ENCODE data around the gene RABGAP1. TPM values are rescaled to one million over a fixed set of nuclear protein-coding genes. Genes with fewer than 3 reads are reported as not detected.

The RABGAP1 gene
- total RNA-seq, 1 experiment from 2014 or later: 95.8 TPM

DNA sequence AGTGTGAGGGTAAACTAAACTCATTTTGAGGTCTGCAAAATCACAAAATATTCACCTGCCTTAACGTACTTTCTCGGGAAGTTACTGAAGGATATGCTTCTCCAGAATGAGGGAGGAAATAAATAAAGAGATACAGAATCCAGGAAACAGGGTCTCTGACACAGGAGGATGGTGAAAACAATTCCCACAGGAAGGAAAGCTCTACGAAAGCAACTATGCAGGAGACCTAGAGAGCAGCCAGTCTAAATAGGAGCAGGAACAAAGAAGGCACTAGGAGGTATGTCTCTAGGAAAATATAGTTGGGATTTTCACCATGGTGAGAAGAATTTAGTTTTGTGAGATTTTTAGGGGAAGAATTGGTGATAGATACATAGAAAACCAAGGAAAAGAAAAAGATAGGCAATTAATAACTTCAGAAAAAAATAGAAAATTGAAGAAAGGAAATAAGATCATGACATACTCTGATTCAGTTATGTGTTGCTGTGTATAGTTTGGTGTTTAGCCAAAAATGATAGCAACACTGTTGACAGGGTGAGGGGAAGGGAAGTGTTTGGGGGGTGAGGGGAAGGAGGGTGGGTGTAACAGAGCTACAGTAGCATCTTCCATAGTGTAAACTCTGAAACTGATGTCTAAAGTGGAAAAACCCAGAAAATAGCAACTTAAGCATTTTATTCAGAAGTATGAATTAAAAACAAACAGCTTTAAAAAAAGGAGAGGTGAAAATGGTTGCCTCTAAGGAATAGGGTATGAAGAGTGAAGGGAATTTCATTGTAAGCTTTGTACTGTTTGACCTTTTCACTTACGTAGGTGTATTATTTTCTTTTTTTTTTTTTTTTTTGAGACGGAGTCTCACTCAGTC, 102.5 kb downstream of the RABGAP1 start:
- no TSS peak for BruUV-seq (replicated peaks)
- no peaks in the 10 kb centered on the region for H3K9me3 ChIP-seq (ENCODE audit: insufficient read depth, low read depth)
- intact Hi-C loops (cut with micrococcal nuclease; ENCODE audit: unreplicated experiment): no loop called here
- H3K36me3 ChIP-seq (ENCODE audit: low read depth): peaks cover 2% of the 10 kb centered on the region; the same call in 1 of the 2 replicates
- TF ChIP-seq EZH2 (IDR thresholded peaks at IDR 0.05; ENCODE audit: low read depth): no peak
- no peaks in the 10 kb centered on the region for H3K79me2 ChIP-seq (ENCODE audit: low read depth)
- CTCF ChIA-PET: interaction anchor here (0.6 kb wide), 1 partner anchor 1277 kb away, joined by 3 read pairs; no protein-coding TSS in a partner anchor
- no peaks in the 10 kb centered on the region for H3K9me2 ChIP-seq (ENCODE audit: insufficient read depth)
- no peaks in the 10 kb centered on the region; the same call in 1 of the 2 replicates for H3F3A ChIP-seq (ENCODE audit: insufficient read depth, low read depth)
- H3K27me3 ChIP-seq (ENCODE audit: insufficient read depth, low read depth): no peaks in the 10 kb centered on the region
- no peaks in the 10 kb centered on the region; the same call in 1 of the 2 replicates for H4K20me1 ChIP-seq (ENCODE audit: insufficient read depth)
- POLR2A ChIA-PET (ENCODE audit: unreplicated experiment): no interaction called here
- DNase-seq: no peak
- no peak overlapping the region for H3K4me3 ChIP-seq
- no peak overlapping the region for H2AFZ ChIP-seq
- H3K27ac ChIP-seq: no peak overlapping the region
- H3K4me2 ChIP-seq: no peak overlapping the region
- no peaks in the 10 kb centered on the region for H3K4me1 ChIP-seq (replicated peaks; ENCODE audit: insufficient read depth)

DNA sequence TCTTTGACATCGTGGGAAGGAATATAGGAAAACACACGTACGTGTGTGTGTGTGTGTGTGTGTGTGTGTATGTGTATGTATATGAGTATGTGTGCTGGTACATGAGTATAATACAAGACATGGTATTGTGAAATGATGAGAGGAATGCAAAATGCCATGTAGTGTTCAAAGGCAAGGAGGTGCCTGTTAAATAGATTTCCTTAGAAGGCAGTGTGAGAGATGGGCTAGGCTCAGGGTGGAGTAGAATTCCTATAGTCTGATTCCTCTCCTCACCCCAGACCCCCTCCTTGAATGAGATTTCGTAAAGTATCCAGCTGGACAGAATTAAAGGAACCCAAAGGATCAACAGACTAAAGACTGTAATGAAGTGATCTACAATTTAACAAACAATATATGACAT, 103.8 kb downstream of the RABGAP1 start:
- DNase-seq: no peak
- Histone ChIP-seq H3K9me2 (ENCODE audit: insufficient read depth) (no peaks in the 10 kb centered on the region), H3K4me3 (no peak overlapping the region), H3K4me1 (replicated peaks; ENCODE audit: insufficient read depth) (no peaks in the 10 kb centered on the region), H3K79me2 (ENCODE audit: low read depth) (no peaks in the 10 kb centered on the region), H3K36me3 (ENCODE audit: low read depth) (peaks cover 4% of the 10 kb centered on the region; the same call in 1 of the 2 replicates), H2AFZ (no peak overlapping the region), H3F3A (ENCODE audit: insufficient read depth, low read depth) (no peaks in the 10 kb centered on the region; the same call in 1 of the 2 replicates), H3K4me2 (no peak overlapping the region), H3K27me3 (ENCODE audit: insufficient read depth, low read depth) (no peaks in the 10 kb centered on the region), H3K27ac (no peak overlapping the region), H3K9me3 (ENCODE audit: insufficient read depth, low read depth) (no peaks in the 10 kb centered on the region), H4K20me1 (ENCODE audit: insufficient read depth) (no peaks in the 10 kb centered on the region; the same call in 1 of the 2 replicates)
- TF ChIP-seq, protein P1, sequence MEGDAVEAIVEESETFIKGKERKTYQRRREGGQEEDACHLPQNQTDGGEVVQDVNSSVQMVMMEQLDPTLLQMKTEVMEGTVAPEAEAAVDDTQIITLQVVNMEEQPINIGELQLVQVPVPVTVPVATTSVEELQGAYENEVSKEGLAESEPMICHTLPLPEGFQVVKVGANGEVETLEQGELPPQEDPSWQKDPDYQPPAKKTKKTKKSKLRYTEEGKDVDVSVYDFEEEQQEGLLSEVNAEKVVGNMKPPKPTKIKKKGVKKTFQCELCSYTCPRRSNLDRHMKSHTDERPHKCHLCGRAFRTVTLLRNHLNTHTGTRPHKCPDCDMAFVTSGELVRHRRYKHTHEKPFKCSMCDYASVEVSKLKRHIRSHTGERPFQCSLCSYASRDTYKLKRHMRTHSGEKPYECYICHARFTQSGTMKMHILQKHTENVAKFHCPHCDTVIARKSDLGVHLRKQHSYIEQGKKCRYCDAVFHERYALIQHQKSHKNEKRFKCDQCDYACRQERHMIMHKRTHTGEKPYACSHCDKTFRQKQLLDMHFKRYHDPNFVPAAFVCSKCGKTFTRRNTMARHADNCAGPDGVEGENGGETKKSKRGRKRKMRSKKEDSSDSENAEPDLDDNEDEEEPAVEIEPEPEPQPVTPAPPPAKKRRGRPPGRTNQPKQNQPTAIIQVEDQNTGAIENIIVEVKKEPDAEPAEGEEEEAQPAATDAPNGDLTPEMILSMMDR (conservative IDR thresholded peaks at IDR 0.05): no peak
- TF ChIP-seq EZH2 (IDR thresholded peaks at IDR 0.05; ENCODE audit: low read depth): no peak
- ChIA-PET CTCF (no interaction called here), POLR2A (ENCODE audit: unreplicated experiment) (no interaction called here)
- intact Hi-C loops (cut with micrococcal nuclease; ENCODE audit: unreplicated experiment): no loop called here
- no TSS peak for BruUV-seq (replicated peaks)

DNA sequence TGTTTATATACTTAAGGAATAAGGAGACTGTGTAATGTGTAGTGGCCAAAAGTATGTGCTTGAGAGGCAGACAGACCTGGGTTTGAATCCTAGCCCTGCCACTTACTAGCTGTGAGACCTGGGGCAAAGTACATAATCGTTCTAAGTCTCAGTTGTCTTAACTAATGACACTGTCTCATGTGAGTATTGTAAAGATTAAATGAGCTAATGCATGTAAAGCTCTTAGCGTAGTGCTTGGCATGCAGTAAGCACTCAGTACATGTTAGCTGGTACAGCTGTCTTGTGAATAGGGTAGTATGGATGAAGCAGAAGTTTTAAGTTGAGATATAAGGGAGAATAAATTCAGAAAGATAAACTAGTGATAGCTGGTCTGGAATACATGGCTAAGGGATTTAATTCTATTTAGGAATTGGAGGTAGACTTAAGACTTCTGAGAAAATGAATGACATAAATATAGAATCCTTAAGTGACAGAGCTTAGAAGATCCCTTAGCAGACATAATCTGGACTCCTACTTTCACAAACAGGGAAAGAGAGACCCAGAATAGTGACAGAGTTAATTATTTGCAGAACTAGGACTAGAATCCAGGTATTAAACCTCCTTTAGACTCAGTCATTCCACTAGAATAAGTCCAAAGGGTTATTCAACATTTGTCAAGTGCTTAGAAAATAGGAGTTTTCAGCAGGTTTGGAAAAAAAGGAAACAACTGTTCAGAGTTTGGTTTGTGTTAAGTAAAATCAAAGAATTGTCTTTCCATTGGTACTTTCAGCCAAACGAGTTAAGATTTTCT, 105.8 kb downstream of the RABGAP1 start:
- no peaks in the 10 kb centered on the region; the same call in 1 of the 2 replicates for H4K20me1 ChIP-seq (ENCODE audit: insufficient read depth)
- DNase-seq: no peak
- H3K27ac ChIP-seq: no peak overlapping the region
- H3F3A ChIP-seq (ENCODE audit: insufficient read depth, low read depth): no peaks in the 10 kb centered on the region; the same call in 1 of the 2 replicates
- CTCF ChIA-PET: no interaction called here
- intact Hi-C loops (cut with micrococcal nuclease; ENCODE audit: unreplicated experiment): no loop called here
- POLR2A ChIA-PET (ENCODE audit: unreplicated experiment): no interaction called here
- no peaks in the 10 kb centered on the region for H3K9me3 ChIP-seq (ENCODE audit: insufficient read depth, low read depth)
- BruUV-seq (replicated peaks): no TSS peak
- no peaks in the 10 kb centered on the region for H3K27me3 ChIP-seq (ENCODE audit: insufficient read depth, low read depth)
- TF ChIP-seq, protein P1 (conservative IDR thresholded peaks at IDR 0.05): no peak
- no peak for TF ChIP-seq EZH2 (IDR thresholded peaks at IDR 0.05; ENCODE audit: low read depth)
- H3K79me2 ChIP-seq (ENCODE audit: low read depth): no peaks in the 10 kb centered on the region
- no peak overlapping the region for H3K4me2 ChIP-seq
- no peaks in the 10 kb centered on the region for H3K4me1 ChIP-seq (replicated peaks; ENCODE audit: insufficient read depth)
- H3K36me3 ChIP-seq (ENCODE audit: low read depth): peaks cover 4% of the 10 kb centered on the region; the same call in 1 of the 2 replicates
- no peak overlapping the region for H2AFZ ChIP-seq
- no peak overlapping the region for H3K4me3 ChIP-seq
- H3K9me2 ChIP-seq (ENCODE audit: insufficient read depth): no peaks in the 10 kb centered on the region
